ENCODE data around the gene UQCRC2.

GRCh38 chr16:21994856-21995465 lies 41.8 kb downstream of the UQCRC2 start:
- TF ChIP-seq FOXP2 (optimal IDR thresholded peaks at IDR 0.05; ENCODE audit: control extremely low read depth, extremely low read length, insufficient read depth): no peak
- no peak for TF ChIP-seq POLR2AphosphoS5 (IDR thresholded peaks at IDR 0.05; ENCODE audit: borderline replicate concordance, low read depth, low read length)
